A673 (cell line): ENCODE data around the gene DCHS1.

ENCODE experiments used
- EZH2 ChIP-seq: fragments of 200-600 bp; sonication (generic); IDR thresholded peaks from 2 replicates; pipeline ENCODE4 v1.6.1; 2017; ENCODE audit warnings: borderline replicate concordance, low read depth, mild to moderate bottlenecking, mixed read lengths, antibody characterized with exemption, low read length; ENCODE audit not compliant: poor library complexity, severe bottlenecking
- TF ChIP-seq, protein P1 (sequence below): fragments of 300-800, 200-600 bp; sonication (generic); conservative IDR thresholded peaks from 2 replicates; pipeline ENCODE4 v1.5.1; 2017; ENCODE audit warnings: low read depth, mild to moderate bottlenecking, antibody characterized with exemption, low read length, moderate library complexity, mixed read lengths

GRCh38 chr11:6601041-6601461 is 54.6 kb downstream of the DCHS1 start:
- TF ChIP-seq, protein P1, sequence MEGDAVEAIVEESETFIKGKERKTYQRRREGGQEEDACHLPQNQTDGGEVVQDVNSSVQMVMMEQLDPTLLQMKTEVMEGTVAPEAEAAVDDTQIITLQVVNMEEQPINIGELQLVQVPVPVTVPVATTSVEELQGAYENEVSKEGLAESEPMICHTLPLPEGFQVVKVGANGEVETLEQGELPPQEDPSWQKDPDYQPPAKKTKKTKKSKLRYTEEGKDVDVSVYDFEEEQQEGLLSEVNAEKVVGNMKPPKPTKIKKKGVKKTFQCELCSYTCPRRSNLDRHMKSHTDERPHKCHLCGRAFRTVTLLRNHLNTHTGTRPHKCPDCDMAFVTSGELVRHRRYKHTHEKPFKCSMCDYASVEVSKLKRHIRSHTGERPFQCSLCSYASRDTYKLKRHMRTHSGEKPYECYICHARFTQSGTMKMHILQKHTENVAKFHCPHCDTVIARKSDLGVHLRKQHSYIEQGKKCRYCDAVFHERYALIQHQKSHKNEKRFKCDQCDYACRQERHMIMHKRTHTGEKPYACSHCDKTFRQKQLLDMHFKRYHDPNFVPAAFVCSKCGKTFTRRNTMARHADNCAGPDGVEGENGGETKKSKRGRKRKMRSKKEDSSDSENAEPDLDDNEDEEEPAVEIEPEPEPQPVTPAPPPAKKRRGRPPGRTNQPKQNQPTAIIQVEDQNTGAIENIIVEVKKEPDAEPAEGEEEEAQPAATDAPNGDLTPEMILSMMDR: no peak
- no peak for TF ChIP-seq EZH2
